GM19372 (cell line): ENCODE measurements around the gene PRR18.
"Not testable (repeated sequence)": the region's sequence is repeated elsewhere in the genome, so short reads cannot be mapped to it uniquely, and the experiment has no call there.

Experiments
- ATAC-seq: cut with Tn5 transposase; IDR thresholded peaks from one replicate; pipeline ENCODE4 v1.9.1; 2021; ENCODE audit warnings: mild to moderate bottlenecking, low read depth, moderate library complexity; ENCODE audit not compliant: unreplicated experiment

The PRR18 gene, protein sequence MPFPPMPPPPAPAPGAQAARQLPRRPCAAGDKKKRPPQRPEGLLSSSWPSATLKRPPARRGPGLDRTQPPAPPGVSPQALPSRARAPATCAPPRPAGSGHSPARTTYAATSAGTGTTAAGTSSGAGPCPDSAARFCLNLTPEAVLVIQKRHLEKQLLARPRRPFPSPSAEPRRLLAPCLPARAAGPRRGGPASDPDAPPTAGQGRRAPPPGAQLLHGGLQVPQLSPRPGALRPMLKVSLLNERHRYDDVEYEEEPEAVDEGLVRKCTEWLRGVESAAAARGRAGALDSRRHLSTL

DNA sequence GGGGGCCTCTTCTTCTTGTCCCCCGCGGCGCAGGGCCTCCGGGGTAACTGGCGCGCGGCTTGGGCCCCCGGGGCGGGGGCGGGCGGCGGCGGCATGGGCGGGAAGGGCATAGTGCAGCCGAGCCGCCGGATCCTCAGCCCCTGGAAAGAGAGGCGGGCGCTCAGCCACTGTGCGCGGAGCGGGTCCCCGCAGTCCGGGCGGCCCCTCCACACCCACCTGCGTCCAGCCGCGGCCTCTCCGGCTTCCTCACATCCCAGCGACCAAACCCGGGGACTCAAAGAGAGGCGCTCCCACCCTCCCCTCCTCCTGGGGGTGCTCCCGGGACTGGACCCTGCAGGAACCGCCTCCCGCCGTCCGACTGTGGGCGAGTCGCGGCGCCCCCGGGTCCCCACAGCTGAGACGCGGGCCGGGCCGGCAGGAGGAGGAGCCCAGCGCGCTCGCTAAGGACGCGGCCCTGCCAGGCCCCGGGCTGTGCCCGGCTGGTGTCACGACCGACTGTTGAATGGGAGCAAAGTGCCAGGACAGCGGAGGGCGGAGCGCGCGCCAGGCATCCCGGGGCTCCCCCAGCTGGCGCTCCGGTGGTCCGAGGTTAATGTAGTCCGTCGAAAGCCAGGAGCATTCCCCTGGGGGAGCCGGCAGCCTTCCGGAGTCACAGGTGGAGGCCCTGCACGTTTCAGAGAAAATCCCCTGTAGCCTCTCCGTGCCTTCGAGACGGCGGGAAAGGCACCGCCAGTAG is at the start of gene PRR18:
TSS of gene PRR18 (minus strand) at position 360 of the 736 bp plus-strand sequence. CDS start at position 110, 250 bp downstream.
- peak; percentile 49 for ATAC-seq

DNA sequence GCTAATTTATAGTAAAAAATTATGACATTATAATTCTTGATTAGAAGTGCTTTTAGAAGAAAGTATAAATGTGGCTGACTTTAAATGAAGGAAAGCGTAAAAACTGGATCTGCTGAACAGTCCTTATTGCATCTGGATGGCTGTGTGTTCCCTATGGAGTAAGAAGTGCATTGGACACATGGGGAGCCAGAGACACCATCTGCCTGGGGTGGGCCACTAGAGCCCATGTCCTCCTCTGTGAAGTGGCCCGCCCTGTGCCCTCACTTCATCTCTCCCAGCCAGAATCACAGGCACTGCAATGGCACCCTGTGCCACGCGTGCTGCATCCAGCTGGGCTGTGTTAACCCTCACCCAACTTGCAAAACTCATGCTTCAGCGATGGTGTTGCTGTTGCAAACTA is 47.4 kb upstream of the PRR18 start:
- no peak for ATAC-seq

DNA sequence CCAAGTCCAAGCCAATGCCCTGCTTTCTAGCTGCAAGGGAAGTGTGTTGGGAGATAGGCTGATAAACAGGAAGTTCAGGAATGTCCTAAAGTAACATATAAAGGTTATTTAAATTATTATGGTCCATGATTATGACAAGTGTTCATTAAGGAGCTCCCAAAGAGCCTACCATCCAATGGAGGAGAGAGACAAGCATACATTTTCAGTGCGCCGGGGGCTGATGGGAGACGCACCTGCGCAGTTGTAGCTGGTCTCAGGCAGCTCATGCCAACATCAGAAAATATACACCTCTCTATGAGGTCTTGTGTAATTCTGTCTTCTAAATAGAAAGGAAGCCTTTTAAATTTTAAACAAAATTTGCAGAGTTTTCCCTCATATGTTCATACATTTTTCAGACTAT is 46.8 kb upstream of the PRR18 start:
- no peak for ATAC-seq

DNA sequence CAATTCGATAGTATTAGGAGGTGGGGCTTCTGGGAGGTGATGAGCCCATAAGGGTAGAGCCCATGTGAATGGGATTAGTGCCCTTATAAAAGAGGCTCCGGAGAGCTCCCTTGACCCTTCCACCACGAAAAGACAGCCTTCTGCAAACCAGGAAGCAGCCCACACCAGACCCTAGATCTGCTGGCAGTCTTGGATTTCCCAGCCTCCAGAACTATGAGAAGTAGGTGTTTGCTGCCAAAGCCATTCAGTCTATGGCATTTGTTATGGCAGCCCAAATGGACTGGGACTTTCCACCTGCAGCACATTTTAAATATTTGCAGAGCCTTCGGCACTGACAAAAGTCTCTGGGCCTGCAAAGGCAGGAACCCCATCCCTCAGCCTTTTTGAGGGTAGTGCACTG is 46.0 kb upstream of the PRR18 start:
- ATAC-seq = no peak

DNA sequence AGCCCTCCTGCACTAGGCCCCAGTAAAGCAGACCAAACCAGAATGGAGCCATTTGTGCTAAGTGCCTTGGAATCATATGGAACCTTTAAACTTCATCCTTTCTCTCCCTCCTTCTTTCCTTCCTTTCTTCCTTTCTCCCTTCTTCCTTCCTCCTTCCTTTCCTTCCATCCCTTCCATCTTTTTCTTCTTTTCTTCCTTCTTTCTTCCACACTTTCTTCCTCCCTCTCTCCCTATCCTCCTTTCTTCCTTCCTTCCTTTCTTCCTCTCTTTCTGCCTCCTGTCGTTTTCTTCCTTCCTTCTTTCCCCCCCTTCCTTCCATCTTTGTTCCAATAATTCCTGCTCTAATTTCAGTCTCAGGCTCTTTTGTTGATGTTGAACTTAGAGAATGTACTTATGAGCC is 45.3 kb upstream of the PRR18 start:
- ATAC-seq = no peak

DNA sequence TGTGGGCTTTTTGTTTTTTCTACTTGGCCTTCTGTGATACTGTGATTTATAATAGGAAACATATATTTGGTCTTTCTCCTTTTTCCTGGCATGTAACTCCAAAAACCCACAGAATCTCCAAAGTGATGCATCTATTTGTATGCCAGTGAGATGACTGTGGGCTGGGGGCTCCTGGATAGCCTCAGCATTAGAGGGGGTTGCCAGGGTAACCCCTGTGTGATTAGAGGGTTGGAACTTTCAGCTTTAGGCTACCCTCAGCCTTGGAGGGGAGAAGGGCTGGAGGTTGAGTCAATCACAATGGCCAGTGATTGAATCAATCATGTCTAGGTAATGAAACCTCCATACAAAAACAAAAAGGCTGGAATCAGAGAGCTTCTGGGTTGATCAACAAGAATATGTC is 44.7 kb upstream of the PRR18 start:
- no peak for ATAC-seq

DNA sequence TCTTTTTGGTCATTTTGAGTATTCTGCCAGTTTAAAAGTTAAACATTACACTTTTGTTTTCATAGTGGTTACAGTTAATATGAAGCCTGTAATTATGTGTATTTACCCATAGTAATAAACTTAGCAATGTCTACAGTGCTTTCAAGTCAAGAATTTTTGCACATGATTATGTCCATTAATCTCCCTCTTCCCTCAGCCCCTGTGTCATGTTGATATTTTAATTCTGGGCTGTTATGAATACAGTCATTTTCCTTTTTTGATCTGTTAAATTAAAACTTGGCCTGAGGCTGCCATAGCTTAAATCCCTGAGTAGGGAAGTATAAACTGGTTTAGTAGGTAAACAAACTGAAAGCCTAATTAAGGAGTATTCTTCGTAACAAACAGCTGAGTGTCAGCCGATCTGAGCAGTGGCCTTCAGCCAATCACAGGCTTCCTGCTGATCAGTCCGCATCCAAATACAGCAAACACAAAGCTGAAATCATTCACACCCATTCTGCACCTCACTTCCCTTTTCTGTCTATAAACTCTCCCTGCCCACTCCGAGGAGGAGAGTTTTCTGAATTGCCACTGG is 43.6 kb upstream of the PRR18 start:
- ATAC-seq = peak; percentile 99

DNA sequence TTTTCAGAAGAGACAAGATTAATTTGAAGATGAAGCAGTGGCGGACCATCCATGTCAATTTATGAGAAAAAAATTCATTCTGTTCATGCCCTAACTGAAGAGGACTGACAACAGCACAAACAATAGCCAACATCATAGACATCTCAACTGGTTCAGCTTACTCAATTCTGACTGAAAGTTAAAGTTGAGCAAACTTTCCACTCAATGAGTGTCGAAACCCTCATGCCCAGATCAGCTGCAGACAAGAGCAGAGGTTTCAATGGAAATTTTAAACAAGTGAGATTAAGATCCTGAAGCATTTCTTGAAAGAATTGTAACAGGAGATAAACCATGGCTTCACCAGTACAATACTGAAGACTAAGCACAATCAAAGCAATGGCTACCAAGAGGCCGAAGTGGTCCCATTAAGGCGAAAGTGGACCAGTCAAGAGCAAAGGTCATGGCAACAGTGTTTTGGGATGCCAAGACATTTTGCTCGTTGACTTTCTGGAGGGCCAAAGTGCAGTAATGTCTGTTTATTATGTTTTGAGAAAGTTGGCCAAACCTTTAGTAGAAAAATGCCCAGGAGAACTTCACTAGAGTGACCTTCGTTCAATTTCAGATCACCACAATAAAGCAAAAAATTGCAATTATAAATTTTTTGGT is 40.2 kb upstream of the PRR18 start:
- ATAC-seq = no peak

DNA sequence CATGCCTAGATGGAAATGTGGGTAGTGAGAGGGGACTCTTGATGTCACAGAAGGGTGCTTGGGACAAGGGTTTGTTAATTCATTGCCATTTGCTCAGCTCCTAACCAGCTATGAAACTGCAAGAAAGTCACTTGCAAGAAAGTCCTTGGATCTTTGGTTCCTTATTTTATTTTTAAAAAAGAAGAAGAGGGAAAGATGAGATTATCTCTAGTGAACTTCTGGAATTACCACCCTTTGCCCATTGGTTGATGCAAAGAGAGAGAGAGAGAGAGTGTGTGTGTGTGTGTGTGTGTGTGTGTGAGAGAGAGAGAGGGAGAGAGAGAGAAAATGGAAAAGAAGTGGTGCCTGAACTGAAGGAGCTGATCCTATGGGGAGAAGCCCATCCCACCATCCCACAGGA is 38.8 kb upstream of the PRR18 start:
- no peak for ATAC-seq

DNA sequence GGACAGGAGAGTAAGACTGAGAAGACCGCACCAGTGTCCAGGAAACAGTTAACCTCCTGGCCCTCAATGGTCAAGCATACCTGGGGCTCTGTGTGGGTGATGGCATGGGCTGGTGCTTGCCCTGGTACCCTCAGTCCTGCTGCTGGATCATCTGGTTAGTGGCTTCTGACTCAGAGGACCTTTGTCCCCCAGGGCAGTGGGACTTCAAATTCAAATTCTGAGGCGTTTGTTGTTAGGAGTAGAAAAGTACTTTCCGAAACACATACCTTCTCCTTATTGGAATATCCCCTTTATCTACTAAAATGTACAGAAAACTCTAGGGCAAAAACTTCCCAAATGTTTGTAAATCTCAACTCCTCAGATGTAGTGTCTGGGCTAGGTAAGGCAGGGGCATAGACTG is 38.3 kb upstream of the PRR18 start:
- no peak for ATAC-seq

DNA sequence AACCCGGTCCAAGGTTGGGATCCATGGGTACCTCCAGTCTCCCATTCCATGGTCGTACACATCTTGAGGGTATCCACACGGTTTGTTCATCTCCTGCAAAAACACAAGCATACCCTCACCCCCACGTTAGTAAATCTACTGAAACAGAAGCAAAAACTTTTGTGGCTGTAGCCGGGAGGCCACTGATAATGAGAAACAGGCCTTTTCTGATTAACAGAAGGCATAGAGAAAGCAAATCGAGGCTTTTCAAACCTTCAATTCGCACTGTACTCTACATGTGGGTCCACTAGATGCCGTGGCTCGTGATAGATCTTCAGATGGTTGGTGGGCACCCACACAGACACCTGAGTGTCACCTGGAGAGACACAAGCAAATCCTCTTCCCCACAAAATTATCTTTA is 37.5 kb upstream of the PRR18 start:
- not testable (repeated sequence) for ATAC-seq

DNA sequence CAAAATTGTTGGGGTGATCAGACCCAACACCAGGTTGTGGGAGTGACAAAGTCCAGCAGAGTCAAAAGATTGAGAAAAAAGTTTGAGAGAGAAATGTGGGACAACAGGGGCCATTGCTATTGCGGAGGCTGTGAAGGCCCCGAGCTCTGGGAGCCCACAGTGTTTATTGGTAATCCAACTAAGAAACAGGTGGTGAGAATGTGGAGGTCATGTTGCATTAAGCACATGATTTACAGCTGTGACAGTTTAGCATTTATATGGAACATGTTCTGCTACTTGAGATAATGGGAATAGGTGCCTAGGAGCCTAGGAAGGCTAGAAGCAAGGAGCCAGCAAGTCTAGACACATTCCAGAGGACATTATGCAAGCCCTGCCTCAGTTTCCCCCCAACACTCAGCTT is 36.7 kb upstream of the PRR18 start:
- not testable (repeated sequence) for ATAC-seq

DNA sequence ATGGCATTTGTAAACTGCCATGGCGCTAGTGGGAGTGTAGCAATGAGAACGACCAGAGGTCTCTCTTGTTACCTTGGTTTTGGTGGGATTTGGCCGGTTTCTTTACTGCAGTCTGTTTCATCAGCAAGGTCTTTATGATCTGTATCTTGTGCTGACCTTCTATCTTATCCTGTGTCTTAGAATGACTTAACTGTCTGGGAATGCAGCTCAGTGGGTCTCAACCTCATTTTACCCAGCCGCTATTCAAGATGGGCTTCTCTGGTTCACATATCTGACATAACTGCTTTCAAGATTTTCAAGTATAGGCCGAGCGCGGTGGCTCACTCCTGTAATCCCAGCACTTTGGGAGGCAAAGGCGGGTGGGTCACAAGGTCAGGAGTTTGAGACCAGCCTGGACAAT is 36.0 kb upstream of the PRR18 start:
- ATAC-seq = no peak

DNA sequence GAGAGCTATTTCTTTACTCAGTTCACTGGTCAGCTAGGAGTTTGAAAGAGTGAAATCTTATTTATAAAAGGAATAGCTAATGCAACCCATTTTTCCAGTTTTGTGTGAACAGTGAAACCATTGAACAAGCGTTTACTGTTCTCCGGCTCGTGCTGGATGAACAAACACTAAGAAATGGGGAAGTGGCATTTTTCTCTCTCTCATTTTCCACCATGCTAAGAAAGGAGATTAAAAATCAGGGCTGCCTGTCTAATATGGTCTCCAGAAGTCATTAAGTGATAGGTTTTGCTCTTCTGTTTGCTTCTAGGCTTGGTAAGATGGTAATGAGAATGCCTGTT is 34.9 kb upstream of the PRR18 start:
- peak; percentile 16 for ATAC-seq

DNA sequence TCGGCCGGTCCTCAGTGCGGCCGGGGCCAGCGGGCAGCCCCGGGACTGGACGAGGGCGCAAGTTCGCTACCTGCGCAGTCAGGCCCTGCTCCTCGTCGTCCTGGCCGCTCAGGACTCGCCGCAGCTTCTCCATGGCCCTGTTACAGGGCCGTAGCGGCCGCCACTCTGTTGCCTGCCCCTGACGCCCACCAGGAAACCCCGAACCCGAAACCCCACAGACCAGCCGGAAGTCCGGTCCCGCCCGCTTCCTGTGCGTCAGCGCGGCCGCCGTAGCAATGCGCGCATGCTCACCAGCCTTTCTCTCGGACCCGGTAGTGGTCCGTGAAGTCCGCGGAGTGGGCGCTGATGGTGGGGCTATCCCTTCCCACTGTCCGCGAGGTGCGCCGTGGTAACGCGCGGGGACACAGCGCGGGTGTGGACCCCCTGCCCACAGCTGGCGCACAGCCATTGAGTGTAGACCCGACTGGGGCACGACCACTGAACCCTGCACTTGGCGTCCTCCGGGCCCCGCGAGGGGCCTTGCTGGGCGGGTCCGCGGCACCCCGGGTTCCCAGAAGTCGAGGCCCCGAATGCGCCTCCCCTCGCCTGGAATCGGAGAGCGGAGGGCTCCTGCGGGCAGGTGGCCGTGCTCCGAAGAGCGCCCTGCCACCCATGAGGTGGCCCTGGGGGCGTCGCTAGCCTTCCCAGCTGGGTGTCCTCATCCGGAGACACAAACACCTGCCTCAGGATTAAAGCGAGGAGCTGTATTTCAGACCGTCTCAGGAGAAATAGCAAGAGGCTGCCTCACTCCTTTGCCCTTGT is 34.4 kb upstream of the PRR18 start, which contains the start of gene SFT2D1:
TSS of gene SFT2D1 (minus strand) at position 197 of the 801 bp plus-strand sequence. CDS start at position 133, 64 bp downstream.
- ATAC-seq = peak; percentile 89

DNA sequence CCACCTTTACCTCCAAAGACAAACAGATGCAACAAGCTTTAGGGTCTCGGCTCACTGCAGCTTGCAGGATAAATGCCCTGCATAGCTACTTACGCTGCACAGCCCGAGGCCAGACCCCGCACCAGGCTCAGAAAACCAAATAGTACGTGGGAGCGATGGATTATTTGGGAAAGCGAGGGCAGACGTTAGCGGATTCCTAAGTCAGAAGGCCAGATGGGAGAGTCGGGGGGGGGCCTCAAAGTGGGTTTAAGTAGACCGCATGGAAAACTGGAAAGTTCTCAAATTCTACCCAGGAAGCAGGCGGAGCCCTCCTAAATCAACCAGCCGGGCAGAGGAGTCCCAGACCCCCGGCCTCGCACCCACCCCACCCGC is 33.8 kb upstream of the PRR18 start:
- no peak for ATAC-seq

DNA sequence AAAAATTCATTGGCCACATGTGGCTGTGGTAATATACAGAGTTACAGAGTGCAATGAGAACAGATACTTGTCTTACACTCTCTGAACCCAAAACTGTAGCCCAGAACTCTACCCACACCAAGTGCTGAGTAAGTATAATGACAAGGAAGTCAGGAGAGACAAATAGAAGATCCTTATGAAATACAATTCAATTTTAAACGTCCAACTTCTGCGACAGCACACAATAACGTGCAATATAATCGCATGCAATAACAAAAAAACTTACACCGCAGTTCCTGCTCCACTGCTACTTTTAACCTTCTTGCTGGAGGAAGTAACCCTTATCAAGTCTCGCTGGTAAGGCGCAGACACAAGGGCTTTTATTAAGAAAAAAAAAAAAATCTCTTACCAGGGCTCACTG is 33.3 kb upstream of the PRR18 start:
- ATAC-seq = no peak

DNA sequence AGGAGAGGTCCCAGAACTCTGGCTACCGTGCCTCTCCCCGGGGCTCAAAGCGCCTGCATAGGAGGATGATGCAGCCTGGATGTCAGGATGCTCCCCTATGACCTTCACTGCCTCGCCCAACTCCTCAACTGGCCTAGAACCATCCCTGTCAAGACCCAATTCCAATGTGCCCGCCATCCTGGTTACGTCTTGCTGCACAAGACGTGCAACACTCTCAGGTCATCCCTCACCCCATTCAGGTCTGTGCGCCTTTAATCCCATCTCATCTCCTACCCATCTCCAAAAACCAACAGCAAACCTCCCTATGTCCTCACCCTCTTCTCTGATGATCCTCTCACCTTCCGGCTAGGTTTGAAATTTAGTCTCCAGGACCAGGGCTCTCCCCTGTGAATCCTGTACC is 30.7 kb upstream of the PRR18 start:
- ATAC-seq = no peak

DNA sequence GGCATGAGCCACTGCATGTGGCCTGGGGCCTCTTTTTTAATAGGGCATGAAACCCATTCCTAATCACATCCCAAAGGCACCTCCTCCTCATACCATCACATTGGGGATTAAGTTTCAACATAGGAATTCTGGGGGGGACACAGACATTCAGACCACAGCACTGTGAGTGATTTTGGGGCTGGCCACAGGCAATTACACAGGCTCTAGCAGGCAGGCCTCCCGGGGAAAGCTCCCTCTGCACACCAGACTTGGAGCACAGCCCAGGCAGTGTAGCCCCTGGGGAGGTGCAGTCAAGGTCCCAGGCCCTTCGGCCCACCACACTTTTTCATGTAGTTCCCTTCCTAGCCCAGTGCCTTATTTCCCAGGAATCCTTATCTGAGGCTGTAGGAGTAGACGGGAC is 28.7 kb upstream of the PRR18 start:
- ATAC-seq = no peak
